ENCODE measurements around the gene VWA5B1.
A peak's percentile ranks its signal among the peaks of the same experiment; 100 is the strongest.

The VWA5B1 gene

GRCh38 chr1:20371883-20372282 is 81.2 kb downstream of the VWA5B1 start:
- DNase-seq: no peak

GRCh38 chr1:20372676-20373075 is 82.0 kb downstream of the VWA5B1 start:
- no peak for DNase-seq

DNA sequence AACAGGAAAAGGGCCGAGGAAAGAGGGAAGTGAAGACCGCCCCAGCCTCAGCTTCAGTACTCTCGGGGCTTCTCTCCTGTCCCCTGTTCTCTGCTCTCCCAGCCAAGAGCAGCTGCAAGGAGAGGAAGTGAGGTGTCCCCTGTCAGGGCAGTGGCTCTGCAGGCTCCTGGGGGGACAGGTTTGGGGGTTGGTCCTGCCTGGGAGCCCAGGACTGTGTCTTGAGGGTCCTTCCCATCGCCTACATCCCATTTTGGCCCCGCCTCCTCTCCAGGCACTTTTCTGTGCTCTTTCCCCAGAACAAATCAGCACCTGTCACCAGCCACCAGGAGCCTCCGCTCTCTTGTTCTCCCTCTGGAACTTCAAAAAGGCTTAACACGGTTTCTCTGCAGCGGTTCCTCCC is 82.6 kb downstream of the VWA5B1 start:
- DNase-seq: no peak

- DNase-seq: no peak
Observed at GRCh38 chr1:20373764-20374163, 83.1 kb downstream of the VWA5B1 start.

GRCh38 chr1:20375563-20375962 is 84.9 kb downstream of the VWA5B1 start:
- DNase-seq: no peak

GRCh38 chr1:20376171-20376570 is 85.5 kb downstream of the VWA5B1 start:
- DNase-seq: no peak

DNA sequence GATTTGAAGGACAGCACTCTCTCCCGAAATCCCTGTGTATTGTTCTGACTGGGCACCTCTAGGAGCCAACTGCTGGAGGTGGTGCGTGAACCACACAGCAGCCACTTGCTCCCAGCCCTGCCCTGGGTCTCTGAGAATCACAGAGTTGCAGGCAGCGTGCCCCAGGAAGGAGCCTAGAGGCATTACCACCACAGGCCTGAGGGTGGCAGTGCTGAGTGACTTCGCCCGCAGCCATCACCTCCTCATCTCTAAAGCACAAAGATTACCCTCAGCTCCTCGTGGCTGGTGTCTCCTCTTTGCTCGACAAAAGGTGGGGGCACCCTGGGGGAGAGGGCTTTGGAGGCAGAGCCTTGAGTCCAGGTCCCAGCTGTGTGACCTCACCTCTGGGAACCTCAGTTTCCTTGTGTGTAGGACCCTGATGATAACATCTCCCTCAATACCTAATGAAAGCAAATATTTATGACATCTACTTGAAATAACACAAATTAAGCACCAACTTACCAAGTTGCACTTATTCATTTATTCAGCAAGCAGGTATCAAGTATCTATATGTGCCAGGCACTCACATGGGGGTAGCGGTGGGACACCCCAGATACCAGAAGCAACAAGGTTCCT is 86.3 kb downstream of the VWA5B1 start:
- peak; percentile 46 for DNase-seq

DNA sequence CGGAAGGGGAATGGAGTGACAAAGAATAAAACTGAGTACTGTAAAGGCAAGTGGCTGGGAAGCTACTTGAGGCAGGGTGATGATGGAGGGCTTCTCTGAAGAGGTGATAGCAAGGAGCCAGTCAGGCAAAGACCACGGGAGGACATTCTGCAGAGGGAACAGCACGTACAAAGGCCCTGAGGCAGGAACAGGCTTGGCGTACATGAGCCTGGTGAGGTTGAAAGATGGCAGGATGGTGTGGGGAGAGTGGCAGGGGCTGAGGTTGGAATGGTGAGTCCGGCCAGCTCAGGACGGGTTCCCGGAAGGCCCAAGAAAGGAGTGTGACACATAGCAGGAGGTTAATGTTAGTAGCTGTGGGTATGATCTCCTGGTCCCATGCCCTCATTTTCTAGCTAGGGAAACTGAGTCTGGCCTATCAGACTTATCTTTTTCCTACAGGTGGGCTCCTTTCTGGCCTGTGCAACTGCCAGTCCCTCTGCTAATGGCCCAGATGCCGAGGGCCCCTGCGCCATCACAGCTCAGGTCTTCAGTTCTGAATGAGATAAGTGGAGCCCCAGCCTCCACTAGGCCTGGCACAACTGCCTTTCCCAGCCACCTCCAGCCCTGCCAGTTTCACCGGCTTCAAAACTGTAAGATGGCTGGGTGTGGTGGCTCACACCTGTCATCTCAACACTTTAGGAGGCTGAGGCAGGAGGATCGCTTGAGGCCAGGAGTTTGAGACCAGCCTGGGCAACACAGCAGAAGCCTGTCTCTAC is 87.0 kb downstream of the VWA5B1 start:
- DNase-seq: no peak

GRCh38 chr1:20379075-20379474 is 88.4 kb downstream of the VWA5B1 start:
- no peak for DNase-seq

- DNase-seq: no peak
Observed at GRCh38 chr1:20380175-20380574, 89.5 kb downstream of the VWA5B1 start.

- no peak for DNase-seq
Observed at GRCh38 chr1:20380616-20381035, 90.0 kb downstream of the VWA5B1 start.

GRCh38 chr1:20381045-20381641 is 90.5 kb downstream of the VWA5B1 start:
- DNase-seq: no peak

- DNase-seq: no peak
Observed at GRCh38 chr1:20381961-20382360, 91.3 kb downstream of the VWA5B1 start.

- no peak for DNase-seq
Observed at GRCh38 chr1:20382711-20383110, 92.0 kb downstream of the VWA5B1 start.

- no peak for DNase-seq
Observed at GRCh38 chr1:20383631-20384030, 93.0 kb downstream of the VWA5B1 start.

DNA sequence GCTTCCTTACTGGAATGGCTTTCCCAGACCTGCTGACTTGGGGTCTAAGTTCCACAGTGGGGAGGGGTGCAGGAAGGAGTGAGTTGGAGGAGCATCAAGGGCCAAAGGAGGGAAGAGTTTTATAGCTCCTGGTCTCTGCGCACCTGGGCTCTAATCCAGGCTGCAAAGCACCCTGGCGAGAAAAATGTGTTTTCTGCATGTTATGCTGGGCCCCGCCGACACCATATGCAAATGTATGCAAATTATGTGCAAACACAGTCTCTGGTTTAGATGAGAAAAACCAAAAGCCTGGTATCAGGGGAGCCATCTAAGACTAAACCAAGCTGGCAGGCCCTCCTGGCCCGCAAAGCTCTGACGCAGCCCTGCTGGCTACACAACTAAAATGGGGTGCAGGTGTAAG is 95.0 kb downstream of the VWA5B1 start:
- DNase-seq: no peak

- peak; percentile 25 for DNase-seq
Observed at GRCh38 chr1:20386323-20387081, 95.8 kb downstream of the VWA5B1 start.

DNA sequence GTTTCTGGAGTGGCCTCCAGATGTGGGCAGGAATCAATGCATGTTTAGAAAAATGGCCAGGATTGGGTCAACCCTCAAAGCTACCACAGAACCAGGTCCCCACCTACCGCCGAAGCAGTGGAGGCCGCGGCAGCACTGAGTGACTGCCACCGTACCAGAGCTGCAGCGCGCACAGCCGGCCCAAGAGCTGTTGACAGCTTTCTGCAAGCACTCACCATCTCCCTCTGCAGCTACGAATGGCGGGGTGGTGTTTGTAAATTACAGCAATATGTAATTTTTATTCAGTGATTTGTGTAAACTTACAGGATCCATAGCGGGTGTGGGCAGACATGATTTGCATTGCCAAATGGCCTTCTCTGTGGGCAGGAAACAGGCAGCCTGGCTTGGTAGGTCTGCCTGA is 98.9 kb downstream of the VWA5B1 start:
- DNase-seq: no peak

DNA sequence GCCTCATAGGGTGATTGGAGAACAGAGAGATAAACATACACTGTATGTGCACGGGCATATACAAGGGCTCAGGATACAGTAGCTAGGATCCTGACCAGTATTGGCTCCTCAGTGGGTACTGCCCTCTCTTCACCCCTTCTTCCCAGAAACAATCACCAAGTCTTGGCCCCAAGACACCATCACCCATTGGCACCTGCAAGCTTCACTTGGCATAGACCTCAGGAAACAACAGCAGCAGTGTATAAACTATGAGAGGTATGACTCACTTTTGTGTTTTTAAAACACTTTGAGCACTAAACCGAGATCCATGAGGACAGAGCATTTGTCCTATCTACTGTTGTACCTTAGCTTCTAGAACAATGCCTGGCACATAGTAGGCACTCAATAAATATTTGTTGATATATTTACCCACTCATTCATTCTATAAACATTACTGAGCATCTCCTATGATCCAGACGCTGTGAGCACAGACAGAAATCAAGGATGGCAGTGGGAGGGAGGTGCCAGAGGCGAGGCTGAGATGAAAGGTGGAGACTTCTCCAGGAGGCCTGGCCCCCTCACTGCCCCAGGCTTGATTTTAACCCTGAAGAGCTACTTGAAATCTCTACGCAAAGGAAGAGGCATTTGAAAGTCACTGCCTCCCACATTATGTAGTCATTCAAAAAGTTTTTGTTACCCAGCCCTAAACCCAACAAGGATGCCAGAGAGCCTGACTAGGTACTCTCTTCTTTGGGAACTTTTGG is 100.1 kb downstream of the VWA5B1 start:
- no peak for DNase-seq

- no peak for DNase-seq
Observed at GRCh38 chr1:20395255-20395654, 104.6 kb downstream of the VWA5B1 start.

GRCh38 chr1:20398744-20399143 is 108.1 kb downstream of the VWA5B1 start:
- DNase-seq: no peak

GRCh38 chr1:20399196-20399595 is 108.5 kb downstream of the VWA5B1 start:
- DNase-seq: no peak

Measured in NCI-H1694 (cell line).